ENCODE results near the gene LRTM1.

DNA sequence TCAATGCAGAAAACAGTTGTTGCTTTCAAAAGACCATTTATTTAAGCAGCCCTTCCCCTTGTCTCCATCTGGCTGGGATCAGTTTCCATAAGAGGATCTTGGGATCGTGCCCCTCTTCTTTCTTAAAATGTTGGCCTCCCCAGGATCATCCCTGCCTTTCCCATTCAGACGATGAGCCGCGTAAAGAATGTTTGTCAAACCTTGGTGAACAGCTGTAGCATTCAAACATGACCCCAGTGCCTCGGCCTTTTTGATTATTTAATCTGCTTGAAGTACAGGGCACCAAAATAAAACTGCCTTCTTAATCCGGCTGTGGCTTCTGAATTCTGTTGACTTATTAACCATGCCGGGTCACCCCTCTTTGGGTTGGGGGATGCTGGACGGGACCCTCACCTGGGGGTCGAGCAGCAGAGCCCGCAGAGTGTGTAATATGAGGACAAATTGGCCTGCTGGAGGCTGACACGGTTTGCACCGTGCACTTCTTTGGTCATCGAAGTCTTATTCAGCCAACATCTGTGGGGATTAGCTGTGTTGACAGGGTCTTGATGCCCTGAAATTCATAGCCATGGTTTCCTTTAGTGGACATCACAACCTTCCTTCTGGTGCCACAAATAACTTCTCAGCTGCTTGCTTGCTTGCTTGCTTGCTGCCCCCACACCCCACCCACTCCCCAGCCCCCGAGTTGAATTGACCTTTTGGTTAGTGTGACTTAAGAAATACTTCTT lies at the start of gene LRTM1:
- TF ChIP-seq, protein P1, sequence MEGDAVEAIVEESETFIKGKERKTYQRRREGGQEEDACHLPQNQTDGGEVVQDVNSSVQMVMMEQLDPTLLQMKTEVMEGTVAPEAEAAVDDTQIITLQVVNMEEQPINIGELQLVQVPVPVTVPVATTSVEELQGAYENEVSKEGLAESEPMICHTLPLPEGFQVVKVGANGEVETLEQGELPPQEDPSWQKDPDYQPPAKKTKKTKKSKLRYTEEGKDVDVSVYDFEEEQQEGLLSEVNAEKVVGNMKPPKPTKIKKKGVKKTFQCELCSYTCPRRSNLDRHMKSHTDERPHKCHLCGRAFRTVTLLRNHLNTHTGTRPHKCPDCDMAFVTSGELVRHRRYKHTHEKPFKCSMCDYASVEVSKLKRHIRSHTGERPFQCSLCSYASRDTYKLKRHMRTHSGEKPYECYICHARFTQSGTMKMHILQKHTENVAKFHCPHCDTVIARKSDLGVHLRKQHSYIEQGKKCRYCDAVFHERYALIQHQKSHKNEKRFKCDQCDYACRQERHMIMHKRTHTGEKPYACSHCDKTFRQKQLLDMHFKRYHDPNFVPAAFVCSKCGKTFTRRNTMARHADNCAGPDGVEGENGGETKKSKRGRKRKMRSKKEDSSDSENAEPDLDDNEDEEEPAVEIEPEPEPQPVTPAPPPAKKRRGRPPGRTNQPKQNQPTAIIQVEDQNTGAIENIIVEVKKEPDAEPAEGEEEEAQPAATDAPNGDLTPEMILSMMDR (IDR thresholded peaks at IDR 0.05), result no peak
- no peak for TF ChIP-seq POLR2A (IDR thresholded peaks at IDR 0.05)

All from uterus (tissue), 2 donors.